Stimulated activated CD4-positive, alpha-beta T cell treated with anti-CD3 and anti-CD28 coated beads, Interleukin-1b, Interleukin-23, amount 100 ng/mL, for 4 hours (primary cell): ENCODE data around the gene INCA1.

Source experiments
- DNase-seq, 2 donors: peaks; one replicate each; pipeline ENCODE4 v3.0.0-alpha.2; 2020; ENCODE audit warnings: low read depth in 2 of 2

The INCA1 gene

GRCh38 chr17:4971826-4972225, 25.5 kb downstream of the INCA1 start:
- no peak for DNase-seq

GRCh38 chr17:4970273-4970672, 27.0 kb downstream of the INCA1 start:
- DNase-seq = no peak

GRCh38 chr17:4969551-4970173, 27.7 kb downstream of the INCA1 start:
- no peak for DNase-seq

- peak in 1 of 2 donors; percentile 18 for DNase-seq
These were observed 28.2 kb downstream of the INCA1 start for GRCh38 chr17:4969047-4969550.

GRCh38 chr17:4968486-4969046, 28.8 kb downstream of the INCA1 start:
- peak; percentile 21 to 29 for DNase-seq

- peak; percentile 87 to 88 for DNase-seq
These were observed 29.5 kb downstream of the INCA1 start, which contains the start of gene SPAG7 for GRCh38 chr17:4967539-4968485. Gene SPAG7 (minus strand): TSS chr17:4967817. CDS start chr17:4967804, 13 bp downstream.

GRCh38 chr17:4966844-4967538, 30.3 kb downstream of the INCA1 start:
- peak; percentile 80 to 81 for DNase-seq

GRCh38 chr17:4965311-4965986, 31.9 kb downstream of the INCA1 start:
- DNase-seq = no peak

- no peak for DNase-seq
These were observed 36.9 kb downstream of the INCA1 start for GRCh38 chr17:4960279-4960922.

GRCh38 chr17:4959261-4959965, 37.9 kb downstream of the INCA1 start:
- no peak for DNase-seq

- no peak for DNase-seq
These were observed 39.2 kb downstream of the INCA1 start for GRCh38 chr17:4958102-4958501.

- DNase-seq = no peak
These were observed 40.7 kb downstream of the INCA1 start for GRCh38 chr17:4956493-4957061.

- DNase-seq = no peak
These were observed 42.2 kb downstream of the INCA1 start for GRCh38 chr17:4955091-4955490.

GRCh38 chr17:4953451-4953961, 43.8 kb downstream of the INCA1 start:
- DNase-seq = no peak

GRCh38 chr17:4951486-4951885, 45.8 kb downstream of the INCA1 start:
- no peak for DNase-seq

- no peak for DNase-seq
These were observed 46.5 kb downstream of the INCA1 start, which contains the start of gene ENO3 for GRCh38 chr17:4950746-4951204. Gene ENO3 (plus strand): TSS chr17:4951119. CDS start chr17:4951830, 711 bp downstream.

- DNase-seq = peak in 1 of 2 donors; percentile 44
These were observed 47.1 kb downstream of the INCA1 start for GRCh38 chr17:4950075-4950745.

- DNase-seq = peak; percentile 69 to 73
These were observed 47.8 kb downstream of the INCA1 start for GRCh38 chr17:4949321-4950074.
